Neutrophil (primary cell): Measurements from ENCODE around the gene KRTAP22-2.

ENCODE experiments used
- H3K27ac ChIP-seq: fragments of 200-600 bp; sonication (generic); 2 replicates; pipeline ENCODE4 v1.5.1; 2016; ENCODE audit warnings: mild to moderate bottlenecking, moderate library complexity
- H3K27me3 ChIP-seq: fragments of 200-600 bp; sonication (generic); 2 replicates; pipeline ENCODE4 v1.6.0; 2016; ENCODE audit warnings: mild to moderate bottlenecking
- H3K36me3 ChIP-seq: fragments of 200-600 bp; sonication (generic); 2 replicates; pipeline ENCODE4 v1.5.1; 2017
- H3K4me1 ChIP-seq, 2 experiments: fragments of 200-600 bp in 1 of 2; sonication (generic) in 1 of 2; 1 replicate in 1 of 2; 2 replicates in 1 of 2; pipeline versions ENCODE4 v1.5.1 to v1.6.1; 2013 to 2016; ENCODE audit warnings: low read depth in 1 of 2, low read length in 1 of 2, mild to moderate bottlenecking in 1 of 2, moderate library complexity in 1 of 2; ENCODE audit not compliant: control insufficient read depth in 1 of 2, insufficient read depth in 1 of 2
- H3K4me3 ChIP-seq, 2 experiments: fragments of 200-600 bp in 1 of 2; sonication (generic) in 1 of 2; 1 replicate in 1 of 2; 2 replicates in 1 of 2; pipeline ENCODE4 v1.5.1; 2013 to 2016; ENCODE audit warnings: low read depth in 1 of 2, low read length in 1 of 2, mild to moderate bottlenecking in 1 of 2, moderate library complexity in 1 of 2
- H3K9me3 ChIP-seq: fragments of 200-600 bp; sonication (generic); 2 replicates; pipeline ENCODE4 v1.5.1; 2016
- TF ChIP-seq, protein P1 (sequence below): fragments of 200-600 bp; sonication (generic); IDR thresholded peaks from 2 replicates; pipeline ENCODE4 v1.5.1; 2016; ENCODE audit warnings: antibody characterized with exemption

Gene KRTAP22-2

GRCh38 chr21:30590297-30590696 lies at the start of gene KRTAP22-2:
Gene KRTAP22-2 (minus strand): TSS chr21:30590397.
- no peaks in the 10 kb centered on the region for H3K27me3 ChIP-seq
- TF ChIP-seq, protein P1, sequence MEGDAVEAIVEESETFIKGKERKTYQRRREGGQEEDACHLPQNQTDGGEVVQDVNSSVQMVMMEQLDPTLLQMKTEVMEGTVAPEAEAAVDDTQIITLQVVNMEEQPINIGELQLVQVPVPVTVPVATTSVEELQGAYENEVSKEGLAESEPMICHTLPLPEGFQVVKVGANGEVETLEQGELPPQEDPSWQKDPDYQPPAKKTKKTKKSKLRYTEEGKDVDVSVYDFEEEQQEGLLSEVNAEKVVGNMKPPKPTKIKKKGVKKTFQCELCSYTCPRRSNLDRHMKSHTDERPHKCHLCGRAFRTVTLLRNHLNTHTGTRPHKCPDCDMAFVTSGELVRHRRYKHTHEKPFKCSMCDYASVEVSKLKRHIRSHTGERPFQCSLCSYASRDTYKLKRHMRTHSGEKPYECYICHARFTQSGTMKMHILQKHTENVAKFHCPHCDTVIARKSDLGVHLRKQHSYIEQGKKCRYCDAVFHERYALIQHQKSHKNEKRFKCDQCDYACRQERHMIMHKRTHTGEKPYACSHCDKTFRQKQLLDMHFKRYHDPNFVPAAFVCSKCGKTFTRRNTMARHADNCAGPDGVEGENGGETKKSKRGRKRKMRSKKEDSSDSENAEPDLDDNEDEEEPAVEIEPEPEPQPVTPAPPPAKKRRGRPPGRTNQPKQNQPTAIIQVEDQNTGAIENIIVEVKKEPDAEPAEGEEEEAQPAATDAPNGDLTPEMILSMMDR, result no peak

DNA sequence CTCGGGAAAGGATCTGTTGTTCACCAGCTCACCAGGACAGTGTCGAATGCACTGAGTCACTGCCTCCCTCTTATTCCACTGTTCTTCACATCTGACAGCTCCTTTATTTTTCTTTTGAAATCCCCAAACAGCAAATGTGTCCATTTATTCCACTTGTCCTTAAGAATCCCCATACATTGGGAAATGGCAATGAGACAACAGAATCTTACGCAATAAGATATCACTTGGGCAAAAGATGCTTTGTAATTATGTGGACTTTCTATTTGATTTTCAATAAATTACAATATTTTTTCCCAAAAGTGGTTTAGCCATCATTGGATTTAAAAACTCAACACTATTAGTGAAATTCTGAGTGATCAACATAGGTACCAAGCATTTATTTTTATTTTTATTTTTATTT lies 48.5 kb upstream of the KRTAP22-2 start:
- TF ChIP-seq, protein P1, result no peak
- H3K4me1 ChIP-seq, result no peaks in the 10 kb centered on the region

More at GRCh38 chr21:30590297-30590696, at the start of gene KRTAP22-2:
- Histone ChIP-seq H3K4me1 (no peaks in the 10 kb centered on the region), H3K36me3 (no peaks in the 10 kb centered on the region), H3K27ac (no peak within 1 kb of the TSS), H3K4me3 (no peak within 1 kb of the TSS), H3K9me3 (no peaks in the 10 kb centered on the region)

GRCh38 chr21:30634906-30635305 lies 44.7 kb upstream of the KRTAP22-2 start, which contains the start of gene KRTAP20-2:
Gene KRTAP20-2 (plus strand): TSS chr21:30635206. CDS start chr21:30635264, 58 bp downstream.
- Histone ChIP-seq H3K9me3 (no peaks in the 10 kb centered on the region), H3K4me3 (no peak within 1 kb of the TSS), H3K4me1 (no peaks in the 10 kb centered on the region), H3K36me3 (no peaks in the 10 kb centered on the region), H3K27me3 (no peaks in the 10 kb centered on the region), H3K27ac (no peak within 1 kb of the TSS)
- TF ChIP-seq, protein P1, result no peak

More for the DNA sequence above, 48.5 kb upstream of the KRTAP22-2 start:
- H3K27ac ChIP-seq, result no peak overlapping the region
- H3K4me3 ChIP-seq, result no peak overlapping the region
- H3K27me3 ChIP-seq, result no peaks in the 10 kb centered on the region
- no peaks in the 10 kb centered on the region for H3K36me3 ChIP-seq
- no peaks in the 10 kb centered on the region for H3K9me3 ChIP-seq

- H3K4me3 ChIP-seq, result no peak overlapping the region
- no peak overlapping the region for H3K27ac ChIP-seq
- no peaks in the 10 kb centered on the region for H3K4me1 ChIP-seq
- H3K27me3 ChIP-seq, result no peaks in the 10 kb centered on the region
- H3K9me3 ChIP-seq, result no peaks in the 10 kb centered on the region
- TF ChIP-seq, protein P1, result no peak
- no peaks in the 10 kb centered on the region for H3K36me3 ChIP-seq
Measured at GRCh38 chr21:30629200-30629599, 39.0 kb upstream of the KRTAP22-2 start.

GRCh38 chr21:30628109-30628508 lies 37.9 kb upstream of the KRTAP22-2 start:
- H3K9me3 ChIP-seq, result no peaks in the 10 kb centered on the region
- TF ChIP-seq, protein P1, result no peak
- H3K27ac ChIP-seq, result no peak overlapping the region
- H3K36me3 ChIP-seq, result no peaks in the 10 kb centered on the region
- no peaks in the 10 kb centered on the region for H3K27me3 ChIP-seq
- H3K4me3 ChIP-seq, result no peak overlapping the region
- H3K4me1 ChIP-seq, result no peaks in the 10 kb centered on the region
